NT2/D1 (cell line): Measurements from ENCODE around the gene ZFYVE1.
"Not testable (repeated sequence)": the region's sequence is repeated elsewhere in the genome, so short reads cannot be mapped to it uniquely, and the experiment has no call there.

Experiments
- YY1 ChIP-seq: IDR thresholded peaks from 2 replicates; pipeline ENCODE4 v1.6.1; 2011; ENCODE audit not compliant: insufficient read length, insufficient read depth
- ZNF274 ChIP-seq: IDR thresholded peaks from 2 replicates; pipeline ENCODE4 v1.6.1; 2011; ENCODE audit warnings: mild to moderate bottlenecking, low read depth, low read length

- not testable (repeated sequence) for TF ChIP-seq YY1, ZNF274
Observed at GRCh38 chr14:72962336-72962754, 64.6 kb downstream of the ZFYVE1 start.
